Left kidney (tissue), 2 donors: ENCODE results near the gene HDLBP. TPM values are rescaled to one million over a fixed set of nuclear protein-coding genes. Genes with fewer than 3 reads are reported as not detected.

ENCODE experiments used
- DNase-seq: peaks from one replicate; pipeline ENCODE4 v3.0.0-alpha.2; 2013
- polyA plus RNA-seq: library from polyadenylated mRNA; unstranded; fragments of 120-200 nt; gene quantifications from one replicate; pipeline ENCODE4 v1.2.1, GENCODE V29; 2013; ENCODE audit not compliant: insufficient read length

HDLBP gene
- polyA plus RNA-seq, 1 donor, result 375 TPM

- DNase-seq, result no peak
Observed at GRCh38 chr2:241195506-241196130, 119.9 kb downstream of the HDLBP start.

GRCh38 chr2:241194811-241195210, 120.7 kb downstream of the HDLBP start:
- no peak for DNase-seq

- DNase-seq, result no peak
Observed at GRCh38 chr2:241193271-241193670, 122.2 kb downstream of the HDLBP start.

- no peak for DNase-seq
Observed at GRCh38 chr2:241191081-241191480, 124.4 kb downstream of the HDLBP start.

- DNase-seq, result no peak
Observed at GRCh38 chr2:241190291-241190981, 125.0 kb downstream of the HDLBP start.

GRCh38 chr2:241189856-241190201, 125.6 kb downstream of the HDLBP start:
- DNase-seq, result no peak

GRCh38 chr2:241189093-241189855, 126.2 kb downstream of the HDLBP start:
- no peak for DNase-seq

GRCh38 chr2:241188361-241189092, 126.9 kb downstream of the HDLBP start, which contains the start of gene ANO7:
ANO7 (plus strand) TSS chr2:241188677; CDS start chr2:241190064, 1,387 bp downstream.
- DNase-seq, result no peak

GRCh38 chr2:241187918-241188234, 127.6 kb downstream of the HDLBP start:
- DNase-seq, result no peak

GRCh38 chr2:241187101-241187917, 128.2 kb downstream of the HDLBP start:
- DNase-seq, result no peak

- no peak for DNase-seq
Observed at GRCh38 chr2:241185961-241186360, 129.5 kb downstream of the HDLBP start.

- DNase-seq, result no peak
Observed at GRCh38 chr2:241184901-241185300, 130.6 kb downstream of the HDLBP start.

GRCh38 chr2:241183221-241183620, 132.3 kb downstream of the HDLBP start:
- no peak for DNase-seq

GRCh38 chr2:241182531-241183133, 132.8 kb downstream of the HDLBP start:
- no peak for DNase-seq

GRCh38 chr2:241182126-241182525, 133.3 kb downstream of the HDLBP start:
- no peak for DNase-seq

GRCh38 chr2:241180495-241180894, 135.0 kb downstream of the HDLBP start:
- no peak for DNase-seq

GRCh38 chr2:241179899-241180298, 135.6 kb downstream of the HDLBP start:
- DNase-seq, result no peak

- DNase-seq, result no peak
Observed at GRCh38 chr2:241178961-241179360, 136.5 kb downstream of the HDLBP start.

- no peak for DNase-seq
Observed at GRCh38 chr2:241177526-241178334, 137.7 kb downstream of the HDLBP start.
